Stimulated activated CD8-positive, alpha-beta memory T cell treated with anti-CD3 and anti-CD28 coated beads, Interleukin-12 subunit alpha, Interleukin-12 subunit beta, amount 100 ng/mL, for 1 hour (primary cell): ENCODE data around the gene TMEM30A.

Experiments
- DNase-seq: peaks from one replicate; pipeline ENCODE4 v3.0.0-alpha.2; 2020; ENCODE audit warnings: low read depth

TMEM30A gene

DNA sequence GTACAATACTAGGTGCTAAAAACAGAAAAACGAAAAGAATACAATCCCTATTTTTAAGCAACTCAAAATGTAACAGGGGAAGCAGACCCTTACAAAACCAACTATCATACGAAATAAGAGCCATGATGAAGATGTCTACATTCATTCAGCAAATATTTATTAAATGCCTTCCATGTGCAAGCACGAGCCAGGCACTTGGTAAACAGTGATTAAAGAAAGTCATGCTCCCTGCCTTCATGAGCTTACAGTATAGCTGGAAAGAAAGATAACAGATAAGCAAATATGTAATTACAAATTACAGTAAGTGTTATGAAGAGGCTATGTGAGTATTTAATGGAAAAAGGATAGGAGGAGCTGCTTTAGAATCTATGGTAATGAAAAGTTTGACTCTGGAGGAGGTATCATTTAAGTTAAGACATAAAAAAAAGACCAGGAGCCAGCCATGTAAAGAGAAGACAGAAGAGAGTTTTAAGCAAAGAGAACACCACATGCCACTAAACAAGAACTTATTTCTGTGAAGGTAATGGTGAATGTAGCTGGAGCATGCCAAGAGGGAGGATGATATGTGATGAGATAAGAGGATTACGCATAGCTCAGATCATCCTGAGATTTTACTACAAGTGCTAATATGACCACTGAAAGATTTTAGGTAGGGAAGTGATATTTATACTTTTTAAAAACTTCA, 21.7 kb downstream of the TMEM30A start:
- DNase-seq: no peak

DNA sequence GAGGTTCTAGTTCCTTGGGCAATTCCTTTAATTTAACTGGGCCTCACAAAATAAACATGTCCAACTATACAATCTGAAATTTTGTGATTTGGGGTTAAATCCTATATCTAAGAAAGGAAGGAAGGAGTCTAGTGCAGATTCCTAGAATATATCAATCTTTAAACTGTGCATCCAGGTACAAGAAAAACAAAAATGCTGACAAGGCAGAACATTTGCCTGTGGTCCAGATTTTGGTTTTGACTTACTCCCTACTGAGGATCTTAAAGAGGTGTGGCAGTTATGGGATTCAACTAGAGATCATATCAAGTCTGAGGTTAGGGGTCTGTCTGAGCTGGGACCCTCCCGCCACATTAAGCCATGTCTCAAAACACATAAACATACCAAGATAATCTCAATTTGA, 23.3 kb downstream of the TMEM30A start:
- DNase-seq: no peak

DNA sequence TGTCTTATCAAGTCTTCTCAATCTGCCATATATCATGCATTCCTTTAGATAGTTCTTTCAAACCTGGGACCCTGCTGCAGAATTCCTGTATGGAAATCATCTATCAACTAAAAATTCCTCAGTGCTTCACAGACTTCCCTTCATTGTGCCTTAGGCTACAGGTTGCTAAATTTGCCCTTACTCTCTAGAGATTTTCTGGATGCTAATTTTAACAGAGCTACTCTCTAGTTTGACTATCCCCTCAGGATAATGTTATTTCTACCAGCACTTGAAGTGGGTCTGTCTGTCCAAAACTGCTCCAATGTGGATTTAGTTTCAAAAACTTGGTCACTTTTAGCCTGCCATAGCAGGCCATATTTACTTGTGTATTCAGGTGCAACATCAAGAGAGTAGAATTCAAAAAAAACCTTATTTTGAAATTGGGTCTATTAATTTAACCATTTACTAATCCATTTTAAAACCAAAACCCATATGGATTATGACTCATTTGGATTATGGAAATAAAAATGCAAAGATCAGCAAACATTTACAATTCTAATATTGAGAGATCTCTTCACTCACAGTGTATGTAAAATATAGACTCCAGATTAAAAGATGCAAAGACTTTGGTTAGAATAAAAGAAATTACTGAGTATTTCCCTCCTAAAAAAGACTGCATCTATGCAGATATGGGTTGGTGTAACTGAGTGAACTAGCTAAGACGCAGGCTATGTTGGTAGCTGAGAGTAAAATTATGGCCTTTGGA, 27.1 kb downstream of the TMEM30A start:
- no peak for DNase-seq

DNA sequence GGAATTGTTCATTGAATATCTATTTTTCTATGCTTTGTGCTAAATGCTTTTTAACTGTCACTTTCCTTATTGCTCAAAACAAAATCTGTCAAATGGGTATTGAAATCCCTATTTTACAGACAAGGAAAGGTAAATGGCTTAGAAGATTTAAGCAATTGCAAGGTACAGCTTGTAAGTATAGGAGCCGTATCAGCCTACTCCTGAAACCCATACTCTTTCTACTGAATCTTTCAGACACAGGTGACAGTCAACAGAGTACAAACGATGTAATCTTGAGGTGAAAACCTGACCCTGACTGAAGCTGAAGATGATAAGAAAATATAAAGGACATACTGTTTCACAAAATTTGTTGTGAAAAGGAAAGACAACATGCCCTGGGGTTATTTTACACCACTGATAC, 34.0 kb downstream of the TMEM30A start:
- no peak for DNase-seq

DNA sequence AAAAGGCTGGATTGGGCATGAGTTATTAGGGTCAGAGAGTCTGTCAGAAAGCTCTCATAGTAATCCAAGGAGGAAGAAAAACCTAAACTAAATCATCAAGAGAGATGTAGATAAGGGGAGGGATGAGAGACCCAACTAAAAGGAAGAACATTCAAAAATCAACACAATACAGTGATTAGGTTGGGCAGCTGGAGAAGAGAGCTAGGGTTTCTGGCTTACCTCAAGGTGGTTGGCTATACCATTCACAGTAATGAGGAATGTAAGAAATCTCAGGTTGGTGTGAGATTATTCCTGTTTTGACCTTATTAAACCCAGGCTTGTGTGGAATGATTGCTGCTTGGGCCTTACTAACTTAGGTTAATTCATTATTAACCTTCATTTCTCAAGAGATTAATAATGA, 34.8 kb downstream of the TMEM30A start:
- DNase-seq: no peak

DNA sequence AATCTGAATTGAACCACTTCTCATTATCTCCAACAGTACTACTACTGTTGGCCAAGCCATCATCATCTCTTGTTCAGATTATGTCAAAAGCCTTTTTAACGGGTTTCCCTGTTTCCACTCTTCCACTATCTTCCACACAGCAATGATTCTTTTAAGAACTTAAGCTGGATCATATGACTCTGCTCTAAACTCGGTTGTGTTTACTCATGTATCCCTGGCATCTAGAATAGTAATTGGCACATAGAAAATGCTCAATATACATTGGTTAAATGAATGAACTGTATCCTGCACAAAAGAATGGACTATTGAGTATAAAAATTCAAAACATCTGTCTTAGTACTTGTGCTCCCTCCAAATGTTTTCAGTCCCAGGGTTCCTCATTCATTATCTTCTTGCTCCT, 38.2 kb downstream of the TMEM30A start:
- DNase-seq: no peak

DNA sequence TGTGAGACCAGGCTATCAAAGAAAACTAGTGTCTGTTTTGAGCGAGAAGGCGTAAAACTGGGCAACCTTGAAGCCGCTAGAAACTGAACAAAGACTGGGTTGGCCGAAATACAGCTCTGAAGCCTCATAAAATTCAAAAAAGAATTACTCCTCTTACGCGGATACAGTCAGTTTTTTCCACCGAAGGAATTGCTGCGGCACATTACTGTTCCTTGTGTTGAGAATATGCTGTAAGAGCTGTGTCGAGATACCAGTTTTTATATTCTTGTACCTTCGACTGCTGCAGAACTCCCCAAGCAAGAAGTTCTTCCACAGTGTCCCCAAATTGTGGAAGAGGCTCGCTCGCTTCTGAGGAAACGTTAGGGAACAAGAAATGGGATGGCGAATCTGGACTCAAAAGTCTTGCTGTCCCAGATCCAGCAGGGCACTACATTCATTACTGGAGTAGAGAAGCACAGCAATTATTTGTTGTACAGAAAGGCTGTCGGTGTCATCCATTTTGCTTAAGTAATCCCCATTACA, 40.5 kb downstream of the TMEM30A start:
- DNase-seq: no peak

DNA sequence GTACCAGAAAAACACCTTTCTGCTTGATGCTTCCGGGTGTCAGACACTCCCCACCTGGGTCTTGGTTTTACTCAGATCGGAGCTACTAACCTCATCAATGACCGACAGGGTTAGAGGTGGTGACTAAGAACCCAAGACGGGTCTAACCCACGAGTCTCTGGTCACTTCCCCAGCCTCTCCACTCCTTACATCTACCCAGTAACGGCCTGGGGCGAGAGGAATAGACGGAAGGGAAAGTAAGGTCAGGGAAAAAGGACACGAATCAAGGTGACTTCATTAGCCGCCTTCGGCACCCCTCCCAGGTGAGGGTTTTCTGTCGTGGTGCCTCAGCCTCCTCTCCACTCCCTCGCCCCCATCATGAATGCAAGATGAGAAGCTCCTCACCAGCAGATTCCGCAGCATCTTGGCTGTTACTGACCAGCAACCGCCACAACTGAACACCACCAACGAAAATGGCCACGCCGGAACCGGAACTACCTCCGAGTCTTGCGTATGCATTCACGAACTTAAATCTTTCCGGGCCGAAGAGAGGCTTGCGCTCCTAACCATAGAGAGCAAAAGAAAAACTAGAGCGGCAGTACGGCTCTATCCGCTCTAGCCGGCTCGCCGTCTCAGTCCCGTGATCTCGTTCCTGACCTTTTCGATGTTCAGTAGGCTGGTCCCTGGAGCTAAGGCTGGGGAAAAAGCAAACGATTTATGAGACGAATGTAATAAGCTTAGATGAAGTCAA, 41.1 kb downstream of the TMEM30A start, which contains the start of gene COX7A2:
COX7A2 (minus strand) TSS at position 469 of the 730 bp plus-strand sequence; CDS start at position 402, 67 bp downstream.
- peak; percentile 74 for DNase-seq

DNA sequence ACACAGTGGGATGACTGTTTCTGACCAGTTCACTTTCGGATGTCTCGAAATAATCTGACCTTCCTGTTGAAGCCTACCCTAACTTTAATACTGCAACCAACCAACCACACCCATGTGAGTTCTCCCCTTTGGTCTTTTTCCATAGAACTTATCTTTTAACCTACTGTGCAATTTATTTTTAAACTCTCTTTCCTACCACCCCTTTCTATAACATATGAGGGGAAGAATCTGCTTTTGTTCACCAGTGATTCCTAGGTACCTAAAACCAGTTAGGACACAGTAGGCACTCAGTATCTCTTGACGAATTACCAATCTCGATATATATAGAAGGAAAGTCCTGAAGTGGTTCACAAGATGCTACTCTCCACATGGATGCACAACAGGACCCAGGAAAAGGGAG, 48.0 kb downstream of the TMEM30A start:
- no peak for DNase-seq

DNA sequence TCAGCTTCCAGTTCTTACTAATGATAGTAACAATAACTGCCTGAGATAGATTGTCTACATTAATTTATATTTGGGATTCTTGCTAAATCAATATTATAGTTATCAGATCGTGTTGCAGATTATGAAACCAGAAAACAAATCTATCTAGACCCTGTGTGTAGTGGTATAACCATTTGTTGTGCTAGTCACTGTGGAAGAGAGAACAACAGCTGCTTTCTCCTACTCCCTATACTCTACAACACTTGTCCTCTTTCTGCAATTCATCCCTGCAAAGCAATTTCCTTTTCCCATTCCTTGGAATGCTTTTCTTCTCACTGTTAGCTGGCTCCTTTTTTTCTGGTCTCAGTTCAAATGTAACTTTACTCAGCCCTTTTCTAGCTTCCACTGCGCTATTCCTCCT, 49.3 kb downstream of the TMEM30A start:
- DNase-seq: no peak

DNA sequence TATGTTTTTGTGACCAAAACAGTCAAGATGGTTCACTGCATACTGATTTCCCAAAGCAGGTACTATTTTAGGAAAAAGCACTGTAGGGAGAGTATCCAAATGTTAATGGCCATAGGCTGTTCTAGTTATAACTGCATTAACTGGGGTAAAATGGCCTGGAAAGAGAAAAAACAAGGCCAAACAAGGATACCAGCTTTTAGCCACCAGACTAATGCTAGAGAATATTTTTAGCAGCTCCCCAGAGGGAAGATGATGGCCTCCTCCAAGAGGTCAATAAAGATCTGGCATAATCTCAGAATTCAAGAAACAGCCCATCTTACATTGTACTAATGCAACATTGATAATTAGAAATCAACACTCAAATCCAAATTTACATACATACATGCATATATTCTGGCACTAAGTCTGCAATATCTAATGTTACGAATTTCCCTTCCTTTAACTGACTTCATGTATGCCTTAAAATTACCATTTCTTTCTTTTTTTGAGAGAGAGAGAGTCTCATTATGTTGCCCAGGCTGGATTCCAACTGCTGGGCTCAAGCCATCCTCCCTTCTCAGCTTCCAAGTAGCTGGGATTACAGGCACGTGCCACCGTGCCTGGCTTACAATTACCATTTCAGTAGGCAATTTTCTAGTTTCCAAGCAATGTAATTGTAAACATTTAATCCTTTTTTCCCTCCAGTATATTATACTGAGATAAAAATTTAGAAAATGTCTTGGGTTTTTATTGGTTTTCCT, 50.3 kb downstream of the TMEM30A start:
- no peak for DNase-seq

DNA sequence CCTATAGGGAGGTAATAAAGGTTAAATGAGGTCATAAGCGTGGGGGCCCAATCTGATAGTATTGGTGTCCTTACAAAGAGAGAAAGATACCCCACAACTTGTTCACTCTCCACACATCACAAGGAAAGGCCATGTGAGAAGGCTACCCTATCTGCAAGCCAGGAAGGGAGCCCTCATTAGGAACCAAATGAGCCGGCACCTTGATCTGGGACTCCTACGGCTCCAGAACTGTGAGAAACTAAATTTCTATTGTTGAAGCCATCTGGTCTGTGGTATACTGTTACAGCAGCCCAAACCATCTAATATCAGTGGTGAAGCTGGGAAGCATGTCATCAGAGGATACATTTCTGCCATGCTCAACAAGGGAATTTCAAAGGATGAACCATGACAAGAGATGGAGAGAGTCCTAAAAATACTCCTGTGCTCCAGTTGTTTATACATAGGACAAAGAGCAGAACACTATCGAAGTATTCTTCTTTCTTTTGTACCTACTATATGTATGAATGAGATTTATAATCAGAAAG, 51.4 kb downstream of the TMEM30A start:
- no peak for DNase-seq

DNA sequence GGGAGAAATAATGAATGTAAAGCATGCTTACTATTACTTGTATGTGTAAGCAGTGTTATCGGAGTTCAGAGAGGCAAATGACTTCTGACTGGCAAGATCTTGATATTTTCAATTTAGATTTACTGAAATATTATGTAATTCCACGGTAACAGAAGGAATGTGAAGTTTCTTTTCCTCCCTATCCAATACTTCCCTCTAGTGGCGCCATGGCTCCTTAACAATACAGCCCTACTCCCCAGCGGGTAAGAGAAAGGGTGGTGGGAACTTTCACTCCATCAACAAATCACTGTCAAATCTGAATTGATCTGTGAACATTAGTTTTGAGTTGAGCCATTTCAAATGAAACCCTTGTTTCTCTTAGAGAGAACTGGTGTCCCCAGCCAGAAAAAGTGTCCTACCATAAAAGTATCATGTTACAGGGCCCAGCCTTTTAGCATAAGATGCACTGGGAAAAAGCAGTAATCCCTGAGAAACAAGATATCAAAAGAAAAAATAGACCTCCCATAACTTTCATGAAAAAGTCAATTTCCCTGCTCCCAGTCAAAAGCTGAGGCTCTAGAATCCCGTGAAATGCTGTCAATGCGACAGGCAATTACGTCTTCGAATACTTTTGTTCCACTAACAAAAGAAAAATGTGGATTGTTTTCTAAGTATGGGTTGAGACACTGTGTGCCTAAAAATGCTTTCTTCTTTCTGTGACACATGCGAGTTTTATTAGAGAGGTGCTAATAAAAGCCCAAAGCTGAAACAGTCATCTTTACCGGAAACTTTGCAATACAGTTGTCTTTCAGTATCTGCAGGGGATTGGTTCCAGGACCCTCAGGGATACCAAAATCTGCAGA, 53.9 kb downstream of the TMEM30A start:
- DNase-seq: no peak

DNA sequence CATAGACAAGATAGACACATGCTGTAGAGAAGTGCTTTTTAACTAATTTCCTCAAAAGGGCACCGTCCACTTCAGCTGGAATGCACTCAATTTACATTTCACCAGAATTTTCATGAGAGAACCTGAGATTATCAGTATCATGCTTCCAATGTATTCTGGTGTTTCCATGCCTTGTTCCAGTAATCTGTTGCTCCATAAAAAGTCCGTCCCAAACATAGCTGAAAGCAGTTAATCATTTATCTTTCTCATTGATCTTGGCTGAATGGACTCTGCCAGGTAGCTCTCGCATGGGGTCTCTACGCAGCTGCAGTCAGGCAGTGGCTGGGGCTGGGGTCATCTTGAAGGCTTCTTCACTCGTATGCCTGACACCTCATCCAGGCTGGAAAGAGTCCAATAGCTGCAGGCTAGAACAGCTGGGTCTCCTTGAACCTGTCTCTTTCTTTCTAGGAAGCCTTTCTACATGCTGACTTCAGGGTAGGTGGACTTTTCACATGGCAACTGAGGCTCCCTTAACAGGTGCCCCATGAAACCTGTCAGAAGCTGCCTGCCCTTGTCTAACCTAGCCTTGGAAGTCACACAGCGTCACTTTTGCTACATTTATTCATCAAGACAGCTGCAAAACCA, 60.2 kb downstream of the TMEM30A start:
- no peak for DNase-seq

DNA sequence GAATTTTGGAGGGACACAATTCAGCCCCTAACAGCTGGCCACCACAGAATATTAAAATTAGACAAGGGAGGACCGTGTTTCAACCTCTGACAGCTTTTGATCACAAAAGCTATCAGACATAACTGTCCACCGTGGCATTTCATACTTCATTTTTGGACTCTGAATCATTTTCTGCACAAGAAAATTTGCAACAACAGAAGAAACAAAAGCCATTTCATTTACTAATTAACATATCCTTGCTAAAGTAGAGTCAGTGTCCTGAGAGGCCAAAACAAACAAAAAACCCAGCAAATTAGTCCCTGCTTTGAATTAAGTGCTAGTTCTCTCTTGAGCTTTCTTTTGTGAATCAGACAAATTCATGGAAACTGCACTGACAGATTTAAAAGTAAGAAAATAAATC, 61.2 kb downstream of the TMEM30A start:
- DNase-seq: no peak

DNA sequence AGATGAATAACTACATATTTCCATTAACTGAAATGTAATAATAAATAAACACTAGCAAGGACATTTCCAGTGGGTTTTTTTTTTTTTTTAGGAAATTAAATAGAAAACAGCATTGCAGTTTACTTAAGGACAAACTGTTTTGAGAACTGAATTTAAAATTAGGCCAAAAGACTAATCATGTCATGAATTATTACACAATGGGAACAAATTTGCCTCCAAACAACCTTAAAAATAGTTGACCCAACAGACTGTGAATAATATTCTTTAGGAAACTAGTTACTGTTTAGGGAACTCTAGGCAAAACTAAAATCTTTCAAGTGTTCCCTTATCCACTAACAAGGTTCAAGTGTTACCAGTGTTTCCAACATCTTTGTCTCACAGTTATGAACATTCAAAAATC, 62.3 kb downstream of the TMEM30A start:
- DNase-seq: no peak

DNA sequence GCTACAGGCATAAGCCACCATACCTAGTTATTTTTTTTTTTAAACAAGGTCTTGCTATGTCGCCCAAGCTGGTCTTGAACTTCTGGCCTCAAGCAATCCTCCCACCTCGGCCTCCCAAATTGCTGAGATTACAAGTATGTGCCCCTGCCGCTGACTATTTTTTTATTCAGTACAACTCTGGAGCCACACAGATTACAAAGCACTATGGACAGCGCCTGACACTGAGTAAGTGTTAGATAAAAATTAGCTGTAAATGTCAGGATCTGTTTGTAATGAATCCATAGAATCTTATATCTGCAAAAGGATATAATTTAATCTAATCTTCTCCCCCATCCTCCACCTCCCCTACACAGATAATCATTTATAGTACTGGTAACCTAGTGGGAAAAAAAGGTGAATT, 63.5 kb downstream of the TMEM30A start:
- no peak for DNase-seq

DNA sequence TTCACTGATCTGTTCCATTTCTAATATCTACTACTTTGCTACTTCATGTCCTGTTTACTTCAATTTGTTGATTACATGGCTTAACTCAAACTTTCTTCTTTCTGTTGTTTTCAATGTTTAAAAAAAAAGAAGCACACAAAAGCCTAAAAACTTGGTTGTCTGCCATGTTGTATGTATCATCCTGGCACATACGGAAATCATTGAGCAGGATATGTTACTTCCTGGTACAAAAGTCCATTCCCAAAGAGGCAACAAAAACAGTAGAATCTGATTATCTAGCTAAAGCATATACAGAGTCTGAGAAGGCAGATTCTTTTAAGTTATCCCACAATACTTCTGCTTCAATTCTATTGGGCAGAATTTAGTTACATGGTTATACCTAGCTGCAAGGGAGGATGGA, 64.2 kb downstream of the TMEM30A start:
- DNase-seq: no peak

DNA sequence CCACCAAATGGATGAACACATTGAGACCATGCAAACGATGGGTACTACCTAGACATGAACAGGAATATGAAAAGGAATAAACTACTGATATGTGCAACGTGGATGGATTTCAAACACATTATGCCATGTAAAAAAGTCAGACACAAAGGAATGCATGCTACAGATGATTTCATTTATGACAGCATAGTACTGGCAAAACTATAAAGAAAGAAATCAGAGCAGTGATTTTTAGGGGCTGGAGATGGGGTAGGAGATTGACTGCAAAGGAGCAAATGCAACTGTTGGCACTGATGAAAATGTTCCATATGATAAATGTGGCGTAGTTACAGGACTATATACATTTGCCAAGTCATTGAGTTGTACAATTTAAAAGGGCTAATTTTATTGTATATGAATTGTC, 65.3 kb downstream of the TMEM30A start:
- DNase-seq: no peak

DNA sequence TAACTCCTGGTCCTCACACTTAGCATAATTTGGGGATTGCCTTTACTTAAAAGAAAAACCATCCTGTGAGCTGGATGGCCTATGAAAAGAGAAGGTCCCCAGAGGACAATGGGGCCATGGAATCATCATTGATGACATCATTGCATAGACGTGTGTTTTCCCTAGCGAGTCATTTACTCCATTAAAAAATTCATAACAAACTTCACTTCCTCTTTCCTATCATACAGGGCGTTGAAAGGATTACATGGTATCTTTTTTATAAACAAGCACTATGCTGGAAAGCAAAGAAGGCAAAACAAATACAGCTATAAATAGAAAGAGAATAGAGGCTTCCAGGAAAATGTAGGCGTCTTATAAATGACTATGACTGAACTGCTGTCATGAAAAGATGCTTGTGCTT, 67.4 kb downstream of the TMEM30A start:
- no peak for DNase-seq

DNA sequence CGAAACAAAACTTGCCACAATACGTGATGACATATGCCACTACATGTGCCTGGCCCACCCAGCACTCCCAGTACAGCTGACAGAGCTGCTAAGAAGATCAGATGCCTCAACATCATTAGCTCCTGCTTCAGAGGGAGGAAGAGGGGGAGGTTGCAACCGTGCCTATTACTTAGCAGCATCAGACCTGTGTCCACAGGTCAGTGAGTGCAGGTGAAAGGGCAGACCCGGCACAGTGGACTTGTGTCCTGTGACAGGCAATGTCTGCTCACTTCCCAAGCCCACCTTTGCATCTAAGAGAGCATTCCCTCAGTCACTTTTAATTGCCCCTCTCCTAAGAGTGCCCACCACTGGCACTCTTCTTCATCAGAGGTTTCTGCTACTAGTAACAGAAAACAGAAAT, 69.3 kb downstream of the TMEM30A start:
- DNase-seq: no peak
